GM19372 (cell line): Measurements from ENCODE around the gene ZBTB46.

ENCODE experiments used
- ATAC-seq: cut with Tn5 transposase; IDR thresholded peaks from one replicate; pipeline ENCODE4 v1.9.1; 2021; ENCODE audit warnings: mild to moderate bottlenecking, low read depth, moderate library complexity; ENCODE audit not compliant: unreplicated experiment

ZBTB46 gene

GRCh38 chr20:63709149-63709527 lies 121.9 kb downstream of the ZBTB46 start:
- ATAC-seq, result no peak

GRCh38 chr20:63708301-63709148 lies 122.5 kb downstream of the ZBTB46 start:
- ATAC-seq, result no peak

GRCh38 chr20:63707558-63708300 lies 123.3 kb downstream of the ZBTB46 start, which contains the start of the genes ARFRP1 and ZGPAT:
Gene ARFRP1 (minus strand): TSS chr20:63707976. CDS start chr20:63707091, 885 bp downstream.
Gene ZGPAT (plus strand): TSS chr20:63708039. CDS start chr20:63708581, 542 bp downstream.
- peak; percentile 76 for ATAC-seq

GRCh38 chr20:63706852-63707557 lies 124.1 kb downstream of the ZBTB46 start:
- ATAC-seq, result peak; percentile 23

- no peak for ATAC-seq
These were observed 124.9 kb downstream of the ZBTB46 start for GRCh38 chr20:63706027-63706695.

- no peak for ATAC-seq
These were observed 125.6 kb downstream of the ZBTB46 start for GRCh38 chr20:63705232-63706026.

- ATAC-seq, result no peak
These were observed 126.3 kb downstream of the ZBTB46 start for GRCh38 chr20:63704749-63705117.

GRCh38 chr20:63703976-63704748 lies 126.9 kb downstream of the ZBTB46 start:
- ATAC-seq, result no peak

GRCh38 chr20:63703471-63703975 lies 127.5 kb downstream of the ZBTB46 start:
- ATAC-seq, result no peak

GRCh38 chr20:63702751-63703470 lies 128.2 kb downstream of the ZBTB46 start:
- ATAC-seq, result no peak

- no peak for ATAC-seq
These were observed 128.9 kb downstream of the ZBTB46 start for GRCh38 chr20:63702036-63702665.

- ATAC-seq, result no peak
These were observed 129.6 kb downstream of the ZBTB46 start for GRCh38 chr20:63701329-63702035.

- no peak for ATAC-seq
These were observed 130.1 kb downstream of the ZBTB46 start for GRCh38 chr20:63701051-63701328.

GRCh38 chr20:63700199-63701050 lies 130.6 kb downstream of the ZBTB46 start:
- ATAC-seq, result no peak

- ATAC-seq, result no peak
These were observed 131.4 kb downstream of the ZBTB46 start for GRCh38 chr20:63699466-63700198.
